ENCODE measurements around the gene SLC25A13.
A peak's percentile ranks its signal among the peaks of the same experiment; 100 is the strongest.

Gene SLC25A13

DNA sequence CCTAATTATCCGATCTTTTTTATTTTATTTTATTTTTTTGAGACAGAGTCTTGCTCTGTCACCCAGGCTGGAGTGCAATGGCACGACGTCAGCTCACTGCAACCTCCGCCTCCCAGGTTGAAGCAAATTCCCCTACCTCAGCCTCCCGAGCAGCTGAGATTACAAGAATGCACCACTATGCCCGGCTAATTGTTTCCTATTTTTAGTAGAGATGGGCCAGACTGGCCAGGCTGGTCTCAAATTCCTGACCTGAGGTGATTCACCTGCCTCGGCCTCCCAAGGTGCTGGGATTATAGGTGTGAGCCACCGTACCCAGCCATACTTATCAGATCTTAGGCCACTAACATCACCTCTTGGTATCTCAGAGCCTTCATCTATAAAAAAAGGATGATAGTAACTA lies 4.9 kb downstream of the SLC25A13 start:
- H3K36me3 ChIP-seq = peaks cover 8 to 38% (median 15%) of the 10 kb centered on the region in 11 experiments; a peak in 17 of 22 replicates
- no peak overlapping the region for H3K4me3 ChIP-seq
- no peaks in the 10 kb centered on the region for H3K27me3 ChIP-seq
- no peak overlapping the region for H3K4me2 ChIP-seq
- no peak overlapping the region for H3K27ac ChIP-seq
- peaks cover 4 to 84% (median 56%) of the 10 kb centered on the region in 11 experiments; a peak in 20 of 22 replicates for H4K20me1 ChIP-seq
- no peaks in the 10 kb centered on the region for H3K9me3 ChIP-seq (replicated peaks in 1 of 11)
- no peak overlapping the region for H3K9ac ChIP-seq
- TF ChIP-seq Cebpa-rat (IDR thresholded peaks at IDR 0.05) = no peak
- H3K4me1 ChIP-seq = peaks cover 11 to 55% (median 13%) of the 10 kb centered on the region in 10 experiments; a peak in 18 of 20 replicates

DNA sequence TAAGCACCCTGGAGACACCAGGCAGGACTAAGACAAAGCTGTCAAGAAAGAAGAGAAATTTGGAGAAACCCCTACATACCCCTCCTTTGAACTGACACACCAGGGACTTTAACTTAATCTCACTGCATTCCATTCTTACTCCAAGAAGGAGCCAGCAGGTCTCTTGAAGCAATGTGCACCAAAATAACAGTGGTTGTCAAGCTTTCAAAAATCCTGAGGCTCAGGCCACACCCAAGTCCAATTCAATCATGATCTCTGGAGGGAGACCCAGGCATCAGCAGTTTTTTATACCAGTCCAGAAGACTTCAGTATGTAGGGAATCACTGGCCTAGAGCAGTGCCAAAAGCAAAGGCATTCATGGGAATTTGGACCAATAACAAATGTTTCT lies 6.8 kb downstream of the SLC25A13 start:
- Histone ChIP-seq H3K9me3 (replicated peaks in 1 of 11) (no peaks in the 10 kb centered on the region), H3K4me2 (peak overlapping the region in 3 of 11 experiments; percentile 8 to 60 (median 59); a peak in 2 of 22 replicates), H3K27ac (no peak overlapping the region), H3K4me3 (no peak overlapping the region), H3K36me3 (peaks cover 8 to 46% (median 15%) of the 10 kb centered on the region in 11 experiments; a peak in 17 of 22 replicates), H3K4me1 (peaks cover 0 to 50% (median 4%) of the 10 kb centered on the region in 10 experiments; a peak in 10 of 20 replicates), H3K27me3 (no peaks in the 10 kb centered on the region), H4K20me1 (peaks cover 4 to 99% (median 72%) of the 10 kb centered on the region in 11 experiments; a peak in 21 of 22 replicates), H3K9ac (no peak overlapping the region)
- TF ChIP-seq Cebpa-rat (IDR thresholded peaks at IDR 0.05) = no peak

- H3K4me2 ChIP-seq = peak overlapping the region in 3 of 11 experiments; percentile 8 to 60 (median 59); a peak in 4 of 22 replicates
- no peak overlapping the region for H3K9ac ChIP-seq
- no peak overlapping the region for H3K4me3 ChIP-seq
- peaks cover 9 to 100% (median 74%) of the 10 kb centered on the region in 11 experiments; a peak in 21 of 22 replicates for H4K20me1 ChIP-seq
- TF ChIP-seq Cebpa-rat (IDR thresholded peaks at IDR 0.05) = no peak
- peaks cover 8 to 47% (median 15%) of the 10 kb centered on the region in 11 experiments; a peak in 17 of 22 replicates for H3K36me3 ChIP-seq
- peaks cover 0 to 46% (median 2%) of the 10 kb centered on the region in 10 experiments; a peak in 7 of 20 replicates for H3K4me1 ChIP-seq
- no peak overlapping the region for H3K27ac ChIP-seq
- no peaks in the 10 kb centered on the region for H3K27me3 ChIP-seq
- H3K9me3 ChIP-seq (replicated peaks in 1 of 11) = no peaks in the 10 kb centered on the region
Measured at GRCh38 chr7:96314402-96315124, 7.3 kb downstream of the SLC25A13 start.

- H3K4me1 ChIP-seq = peaks cover 0 to 46% (median 0%) of the 10 kb centered on the region in 10 experiments; a peak in 7 of 20 replicates
- H3K9ac ChIP-seq = no peak overlapping the region
- H3K36me3 ChIP-seq = peaks cover 8 to 53% (median 15%) of the 10 kb centered on the region in 11 experiments; a peak in 17 of 22 replicates
- no peaks in the 10 kb centered on the region for H3K27me3 ChIP-seq
- H3K4me2 ChIP-seq = peak overlapping the region in 3 of 11 experiments; percentile 8 to 60 (median 59); a peak in 4 of 22 replicates
- TF ChIP-seq Cebpa-rat (IDR thresholded peaks at IDR 0.05) = no peak
- H4K20me1 ChIP-seq = peaks cover 9 to 100% (median 77%) of the 10 kb centered on the region in 11 experiments; a peak in 21 of 22 replicates
- H3K4me3 ChIP-seq = no peak overlapping the region
- no peak overlapping the region for H3K27ac ChIP-seq
- no peaks in the 10 kb centered on the region for H3K9me3 ChIP-seq (replicated peaks in 1 of 11)
Measured at GRCh38 chr7:96313940-96314339, 8.0 kb downstream of the SLC25A13 start.

GRCh38 chr7:96312502-96312901 lies 9.4 kb downstream of the SLC25A13 start:
- Histone ChIP-seq H3K9me3 (replicated peaks in 1 of 11) (no peaks in the 10 kb centered on the region), H3K4me3 (no peak overlapping the region), H3K4me1 (peaks cover 0 to 43% (median 0%) of the 10 kb centered on the region in 10 experiments; a peak in 6 of 20 replicates), H3K36me3 (peaks cover 7 to 65% (median 15%) of the 10 kb centered on the region in 11 experiments; a peak in 17 of 22 replicates), H3K9ac (no peak overlapping the region), H4K20me1 (peaks cover 9 to 100% (median 82%) of the 10 kb centered on the region in 11 experiments; a peak in 21 of 22 replicates), H3K27me3 (no peaks in the 10 kb centered on the region), H3K27ac (no peak overlapping the region), H3K4me2 (no peak overlapping the region)
- no peak for TF ChIP-seq Cebpa-rat (IDR thresholded peaks at IDR 0.05)

GRCh38 chr7:96311967-96312366 lies 9.9 kb downstream of the SLC25A13 start:
- Histone ChIP-seq H3K4me2 (peak overlapping the region in 2 of 11 experiments; percentile 5 to 15; a peak in 2 of 22 replicates), H4K20me1 (peaks cover 9 to 100% (median 81%) of the 10 kb centered on the region in 11 experiments; a peak in 21 of 22 replicates), H3K9ac (no peak overlapping the region)

DNA sequence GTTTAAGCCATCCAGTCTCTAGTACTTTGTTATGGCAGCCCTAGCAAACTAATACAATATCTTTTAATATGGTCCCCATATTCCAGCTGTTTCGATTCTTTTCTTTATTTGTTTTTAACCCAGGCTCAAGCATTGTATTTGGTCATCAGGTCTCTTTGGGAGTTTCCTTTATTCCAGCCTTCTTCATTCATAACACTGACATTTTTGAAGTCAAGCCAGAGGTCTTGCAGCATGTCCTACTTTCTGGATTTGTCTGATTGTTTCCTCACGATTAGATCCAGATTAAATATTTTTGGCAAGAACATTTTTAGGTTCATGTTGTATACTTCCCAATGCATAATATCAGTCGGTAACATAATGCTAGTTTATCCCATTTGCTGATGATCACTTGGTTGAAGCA lies 11.8 kb downstream of the SLC25A13 start:
- H3K27ac ChIP-seq = no peak overlapping the region
- H4K20me1 ChIP-seq = peaks cover 13 to 100% (median 78%) of the 10 kb centered on the region in 11 experiments; a peak in 20 of 22 replicates
- peaks cover 0 to 57% (median 11%) of the 10 kb centered on the region in 10 experiments; a peak in 15 of 20 replicates for H3K4me1 ChIP-seq
- no peak overlapping the region for H3K4me3 ChIP-seq
- H3K27me3 ChIP-seq = no peaks in the 10 kb centered on the region
- no peak overlapping the region for H3K4me2 ChIP-seq
- TF ChIP-seq Cebpa-rat (IDR thresholded peaks at IDR 0.05) = no peak
- H3K36me3 ChIP-seq = peaks cover 7 to 55% (median 16%) of the 10 kb centered on the region in 11 experiments; a peak in 19 of 22 replicates
- no peaks in the 10 kb centered on the region for H3K9me3 ChIP-seq (replicated peaks in 1 of 11)
- H3K9ac ChIP-seq = no peak overlapping the region

More at GRCh38 chr7:96311967-96312366, 9.9 kb downstream of the SLC25A13 start:
- Histone ChIP-seq H3K27ac (no peak overlapping the region), H3K27me3 (no peaks in the 10 kb centered on the region), H3K4me1 (peaks cover 0 to 48% (median under 1%) of the 10 kb centered on the region in 10 experiments; a peak in 7 of 20 replicates), H3K36me3 (peaks cover 7 to 65% (median 15%) of the 10 kb centered on the region in 11 experiments; a peak in 17 of 22 replicates), H3K4me3 (no peak overlapping the region), H3K9me3 (replicated peaks in 1 of 11) (no peaks in the 10 kb centered on the region)
- no peak for TF ChIP-seq Cebpa-rat (IDR thresholded peaks at IDR 0.05)

DNA sequence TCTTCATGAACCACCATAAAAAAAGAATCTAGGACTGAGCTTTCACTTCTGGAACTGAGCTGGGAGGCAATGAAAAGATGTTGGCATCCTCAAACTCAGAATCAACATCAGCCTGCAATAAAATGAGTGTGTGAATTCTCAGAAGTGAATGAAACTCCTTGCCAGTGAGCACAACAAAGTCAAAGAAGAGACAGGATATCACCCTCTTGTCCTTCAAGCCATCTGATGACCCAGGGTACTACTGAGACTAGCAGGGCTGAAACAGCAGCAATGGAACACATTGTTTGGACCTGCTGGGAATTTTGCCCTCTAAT lies 13.0 kb downstream of the SLC25A13 start:
- Histone ChIP-seq H3K9me3 (replicated peaks in 1 of 11) (peaks cover 0 to 3% (median 0%) of the 10 kb centered on the region in 11 experiments; a peak in 5 of 22 replicates), H3K4me3 (no peak overlapping the region), H3K27me3 (no peaks in the 10 kb centered on the region), H4K20me1 (peaks cover 17 to 100% (median 66%) of the 10 kb centered on the region in 11 experiments; a peak in 17 of 22 replicates), H3K36me3 (peaks cover 7 to 51% (median 16%) of the 10 kb centered on the region in 11 experiments; a peak in 19 of 22 replicates), H3K4me2 (no peak overlapping the region), H3K27ac (no peak overlapping the region), H3K9ac (no peak overlapping the region), H3K4me1 (peaks cover 0 to 45% (median 11%) of the 10 kb centered on the region in 10 experiments; a peak in 15 of 20 replicates)
- TF ChIP-seq Cebpa-rat (IDR thresholded peaks at IDR 0.05) = no peak
